SK-N-SH treated with all-trans-retinoic acid at 6 μM for 48 hours (cell line): Measurements from ENCODE around the gene PRF1.

Experiments
- BACH2 ChIP-seq: fragments of 250-450 bp; sonication (Bioruptor Pico); IDR thresholded peaks from 2 replicates; pipeline ENCODE4 v1.9.0; 2021; ENCODE audit warnings: mild to moderate bottlenecking, borderline replicate concordance
- GLIS3 ChIP-seq: fragments of 250-450 bp; sonication (Bioruptor Pico); IDR thresholded peaks from 2 replicates; pipeline ENCODE4 v1.5.0; 2020; ENCODE audit warnings: mild to moderate bottlenecking, moderate library complexity
- RARB ChIP-seq: fragments of 250-450 bp; sonication (Bioruptor Pico); IDR thresholded peaks from 2 replicates; pipeline ENCODE4 v1.8.0; 2021; ENCODE audit warnings: mild to moderate bottlenecking, moderate library complexity
- ZNF70 ChIP-seq: fragments of 450-650 bp; formaldehyde crosslinking; IDR thresholded peaks from 2 replicates; pipeline ENCODE4 v1.5.0; 2020; ENCODE audit warnings: mild to moderate bottlenecking, moderate library complexity
- TF ChIP-seq, protein P1 (sequence below): fragments of 250-450 bp; sonication (Bioruptor Pico); IDR thresholded peaks from 2 replicates; pipeline ENCODE4 v1.5.1; 2020; ENCODE audit warnings: low read depth, mild to moderate bottlenecking, moderate library complexity
- TF ChIP-seq, protein P2 (sequence below): fragments of 250-450 bp; sonication (Bioruptor Pico); IDR thresholded peaks from 2 replicates; pipeline ENCODE4 v1.5.1; 2021; ENCODE audit warnings: mild to moderate bottlenecking, moderate library complexity

DNA sequence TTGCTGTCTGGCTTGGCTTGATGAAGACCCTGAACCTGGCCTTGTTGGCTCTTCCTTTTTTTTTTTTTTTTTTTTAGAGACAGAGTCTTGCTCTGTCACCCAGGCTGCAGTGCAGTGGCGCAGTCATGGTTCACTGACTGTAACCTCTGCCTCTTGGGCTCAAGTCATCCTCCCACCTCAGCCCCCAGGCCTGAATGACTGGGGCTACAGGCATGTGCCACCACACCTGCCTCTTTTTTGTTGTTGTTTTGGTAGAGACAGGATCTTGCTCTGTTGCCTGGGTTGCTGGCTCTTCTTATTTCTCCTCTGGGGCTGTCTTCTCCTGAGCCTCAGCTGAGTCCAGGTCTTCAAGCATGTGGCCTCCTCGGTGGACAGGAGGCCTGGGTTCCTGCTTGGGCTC is 44.7 kb downstream of the PRF1 start:
- TF ChIP-seq RARB (CRISPR knock-in tag) (no peak), ZNF70 (CRISPR knock-in tag) (no peak), BACH2 (CRISPR knock-in tag) (no peak), GLIS3 (no peak)
- TF ChIP-seq, protein P1, sequence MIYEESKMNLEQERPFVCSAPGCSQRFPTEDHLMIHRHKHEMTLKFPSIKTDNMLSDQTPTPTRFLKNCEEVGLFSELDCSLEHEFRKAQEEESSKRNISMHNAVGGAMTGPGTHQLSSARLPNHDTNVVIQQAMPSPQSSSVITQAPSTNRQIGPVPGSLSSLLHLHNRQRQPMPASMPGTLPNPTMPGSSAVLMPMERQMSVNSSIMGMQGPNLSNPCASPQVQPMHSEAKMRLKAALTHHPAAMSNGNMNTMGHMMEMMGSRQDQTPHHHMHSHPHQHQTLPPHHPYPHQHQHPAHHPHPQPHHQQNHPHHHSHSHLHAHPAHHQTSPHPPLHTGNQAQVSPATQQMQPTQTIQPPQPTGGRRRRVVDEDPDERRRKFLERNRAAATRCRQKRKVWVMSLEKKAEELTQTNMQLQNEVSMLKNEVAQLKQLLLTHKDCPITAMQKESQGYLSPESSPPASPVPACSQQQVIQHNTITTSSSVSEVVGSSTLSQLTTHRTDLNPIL (CRISPR knock-in tag), result no peak
- TF ChIP-seq, protein P2, sequence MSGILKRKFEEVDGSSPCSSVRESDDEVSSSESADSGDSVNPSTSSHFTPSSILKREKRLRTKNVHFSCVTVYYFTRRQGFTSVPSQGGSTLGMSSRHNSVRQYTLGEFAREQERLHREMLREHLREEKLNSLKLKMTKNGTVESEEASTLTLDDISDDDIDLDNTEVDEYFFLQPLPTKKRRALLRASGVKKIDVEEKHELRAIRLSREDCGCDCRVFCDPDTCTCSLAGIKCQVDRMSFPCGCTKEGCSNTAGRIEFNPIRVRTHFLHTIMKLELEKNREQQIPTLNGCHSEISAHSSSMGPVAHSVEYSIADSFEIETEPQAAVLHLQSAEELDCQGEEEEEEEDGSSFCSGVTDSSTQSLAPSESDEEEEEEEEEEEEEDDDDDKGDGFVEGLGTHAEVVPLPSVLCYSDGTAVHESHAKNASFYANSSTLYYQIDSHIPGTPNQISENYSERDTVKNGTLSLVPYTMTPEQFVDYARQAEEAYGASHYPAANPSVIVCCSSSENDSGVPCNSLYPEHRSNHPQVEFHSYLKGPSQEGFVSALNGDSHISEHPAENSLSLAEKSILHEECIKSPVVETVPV, result no peak
